ENCODE data around the gene SPARC.
A peak's percentile ranks its signal among the peaks of the same experiment; 100 is the strongest.

Gene SPARC, protein sequence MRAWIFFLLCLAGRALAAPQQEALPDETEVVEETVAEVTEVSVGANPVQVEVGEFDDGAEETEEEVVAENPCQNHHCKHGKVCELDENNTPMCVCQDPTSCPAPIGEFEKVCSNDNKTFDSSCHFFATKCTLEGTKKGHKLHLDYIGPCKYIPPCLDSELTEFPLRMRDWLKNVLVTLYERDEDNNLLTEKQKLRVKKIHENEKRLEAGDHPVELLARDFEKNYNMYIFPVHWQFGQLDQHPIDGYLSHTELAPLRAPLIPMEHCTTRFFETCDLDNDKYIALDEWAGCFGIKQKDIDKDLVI

DNA sequence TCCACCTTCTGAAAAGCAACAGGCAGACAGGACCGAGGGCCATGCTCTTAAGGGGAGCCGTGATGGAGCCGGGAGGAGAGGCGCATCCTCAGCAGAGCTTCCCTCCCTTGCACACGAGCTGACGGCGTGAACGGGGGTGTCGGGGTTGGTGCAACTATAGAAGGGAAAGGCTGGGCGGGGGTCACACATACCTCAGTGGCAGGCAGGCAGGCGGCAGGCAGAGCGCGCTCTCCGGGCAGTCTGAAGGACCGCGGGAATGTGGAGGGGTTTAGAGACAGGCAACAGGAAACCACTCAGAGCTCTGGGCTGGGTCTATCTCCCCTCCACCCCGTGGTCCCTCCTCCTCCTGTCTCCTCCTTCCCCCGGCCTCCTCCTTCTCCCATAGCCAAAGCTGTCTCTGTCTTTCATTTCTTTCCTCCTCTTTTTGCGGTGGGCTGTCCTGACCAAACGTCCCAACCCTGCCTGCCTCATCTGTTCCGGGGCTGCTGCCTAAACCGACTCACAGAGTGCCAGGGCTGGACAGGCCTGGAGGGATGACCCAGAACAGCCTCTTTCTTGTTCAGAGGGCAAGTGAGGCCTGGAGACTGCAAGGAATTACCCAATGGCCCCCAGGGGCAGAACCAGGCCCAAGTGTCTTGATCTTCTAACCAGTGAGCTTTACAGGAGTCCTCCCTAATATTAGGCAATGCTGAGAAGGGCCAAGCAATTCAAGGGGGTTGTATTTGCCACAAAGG is at the start of gene SPARC:
TSS of gene SPARC (minus strand) at position 242 of the 734 bp plus-strand sequence. CDS start 10,727 bp downstream, outside the sequence.
- DNase-seq = peak; percentile 7

DNA sequence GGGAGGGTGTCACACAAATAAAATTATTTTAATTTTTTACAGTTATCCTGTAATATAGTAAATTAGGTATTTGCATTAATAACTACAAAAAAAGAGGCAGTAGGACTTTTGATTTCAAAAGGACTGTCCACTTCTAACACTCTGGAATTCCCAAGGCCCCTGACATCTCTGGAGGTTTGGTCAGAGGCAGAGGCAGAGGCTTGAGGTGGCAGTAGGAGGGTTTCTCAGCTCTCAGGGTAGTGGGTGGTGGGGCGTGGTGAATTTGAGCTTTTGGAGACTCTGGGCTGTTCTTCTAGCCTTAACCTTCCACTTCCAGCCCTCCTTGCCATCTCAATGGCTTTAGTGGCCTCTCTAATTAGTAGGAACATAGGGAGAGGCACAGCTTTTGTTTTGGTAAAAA is 48.9 kb upstream of the SPARC start:
- no peak for DNase-seq

DNA sequence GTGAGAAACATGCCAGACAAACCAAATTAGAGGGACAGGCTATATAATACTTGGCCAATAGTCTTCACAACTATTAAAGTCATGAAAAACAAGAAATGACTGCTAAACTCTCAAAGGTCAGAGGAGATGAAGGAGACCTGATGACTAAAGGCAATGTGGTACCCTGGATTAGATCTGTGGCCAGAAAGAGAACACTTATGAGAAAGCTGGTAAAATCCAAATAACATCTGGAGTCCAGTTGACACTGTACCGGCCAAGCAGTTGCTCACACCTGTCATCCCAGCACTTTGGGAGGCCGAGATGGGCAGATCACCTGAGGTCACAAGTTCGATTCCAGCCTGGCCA is 47.3 kb upstream of the SPARC start:
- DNase-seq = no peak

DNA sequence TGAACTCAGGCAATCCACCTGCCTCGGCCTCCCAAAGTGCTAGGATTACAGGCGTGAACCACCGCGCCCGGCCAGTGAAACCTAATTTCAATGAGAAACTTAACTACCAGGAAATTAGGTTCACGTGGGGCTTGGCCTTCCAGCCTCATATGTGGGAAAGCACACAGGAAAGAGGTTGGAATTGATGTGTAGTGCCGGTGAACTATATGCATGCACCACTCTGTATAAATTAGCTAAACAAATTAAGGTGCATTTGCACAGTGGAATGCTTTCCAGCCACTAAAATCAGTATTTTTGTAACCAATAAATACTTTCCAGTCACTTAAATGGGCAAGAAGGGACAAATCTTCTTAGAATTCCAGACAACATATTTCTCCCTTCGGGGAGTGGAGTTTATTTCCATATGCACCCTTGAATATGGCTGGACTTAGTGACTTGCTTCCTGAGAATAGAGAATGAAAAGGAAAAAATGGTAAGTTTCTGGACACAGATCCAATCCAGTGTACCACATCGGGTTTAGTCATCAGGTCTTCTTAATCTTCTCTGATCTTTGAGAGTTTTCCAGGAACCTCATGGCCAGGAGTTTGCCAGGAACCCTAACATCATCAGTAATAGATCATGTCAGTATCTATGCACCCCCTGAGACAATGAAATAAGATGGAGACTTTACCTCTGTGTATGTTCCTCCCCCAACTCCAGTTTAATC is 46.8 kb upstream of the SPARC start:
- DNase-seq = no peak

DNA sequence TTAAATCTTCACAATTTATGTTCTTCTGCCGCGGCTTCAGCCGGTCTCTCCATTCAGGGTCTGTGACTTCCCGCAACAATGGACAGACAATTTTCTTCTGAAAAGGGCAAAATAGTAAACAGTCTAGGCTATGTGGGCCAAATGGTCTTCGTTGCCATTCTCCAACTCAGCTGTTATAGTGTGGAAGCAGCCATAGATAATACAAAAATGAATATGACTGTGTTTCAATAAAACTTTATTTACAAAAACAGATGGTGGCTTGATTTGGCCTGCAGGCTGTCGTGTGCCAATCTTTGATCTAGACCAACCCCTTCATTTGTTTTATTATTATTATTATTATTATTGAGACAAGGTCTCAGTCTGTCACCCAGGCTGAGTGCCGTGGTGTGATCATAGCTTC is 43.7 kb upstream of the SPARC start:
- DNase-seq = no peak

DNA sequence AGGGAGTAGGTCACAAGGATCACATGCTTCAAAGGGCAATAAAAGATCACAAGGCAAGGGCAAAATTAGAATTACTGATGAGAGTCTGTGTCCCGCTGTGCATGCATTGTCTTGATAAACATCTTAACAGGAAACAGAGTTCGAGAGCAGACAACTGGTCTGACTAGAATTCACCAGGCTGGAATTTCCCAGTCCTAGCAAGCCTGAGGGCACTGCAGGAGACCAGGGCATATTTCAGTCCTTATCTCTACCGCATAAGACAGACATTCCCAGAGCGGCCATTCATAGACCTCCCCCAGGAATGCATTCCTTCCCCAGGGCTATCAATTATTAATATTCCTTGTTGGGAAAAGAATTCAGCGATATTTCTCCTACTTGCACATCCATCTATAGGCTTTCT is 42.9 kb upstream of the SPARC start:
- DNase-seq = peak; percentile 45

DNA sequence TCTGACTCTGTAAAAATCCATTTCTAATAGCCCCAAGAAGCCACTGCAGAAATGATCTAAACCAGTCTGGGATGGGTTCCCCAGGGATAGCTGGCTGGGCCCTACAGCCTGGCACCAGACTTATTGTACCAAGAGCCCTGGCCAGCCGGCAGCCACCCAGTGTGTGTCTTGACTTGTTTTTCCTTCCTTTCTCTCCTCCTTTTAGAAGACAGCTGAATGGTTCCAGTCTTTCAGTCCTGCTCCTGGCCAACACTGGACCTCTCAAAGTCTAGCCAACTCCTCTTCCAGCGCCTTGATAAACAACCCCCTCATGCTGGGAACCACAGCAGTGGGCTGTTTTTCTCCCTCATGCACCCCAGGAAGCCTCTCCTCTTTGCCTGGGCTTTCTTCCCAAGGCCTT is 37.6 kb upstream of the SPARC start:
- no peak for DNase-seq

DNA sequence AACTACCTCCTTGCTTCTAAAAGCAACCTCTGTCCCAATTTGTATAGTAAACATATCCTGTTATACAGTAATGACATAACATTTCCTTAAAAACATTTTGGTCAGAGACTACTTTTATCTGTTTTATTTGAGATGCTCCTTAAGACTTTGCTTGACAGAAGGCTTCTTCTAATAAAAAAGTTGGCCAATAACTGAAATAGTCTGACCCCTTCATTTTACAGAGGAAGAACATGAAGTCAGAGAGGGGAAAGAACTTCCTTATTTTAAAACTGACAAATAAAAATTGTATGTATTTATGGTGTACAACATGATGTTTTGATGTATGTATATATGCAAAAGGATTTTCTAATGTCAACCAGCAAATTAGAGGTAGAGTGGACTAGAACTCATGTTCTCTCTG is 35.8 kb upstream of the SPARC start:
- no peak for DNase-seq

DNA sequence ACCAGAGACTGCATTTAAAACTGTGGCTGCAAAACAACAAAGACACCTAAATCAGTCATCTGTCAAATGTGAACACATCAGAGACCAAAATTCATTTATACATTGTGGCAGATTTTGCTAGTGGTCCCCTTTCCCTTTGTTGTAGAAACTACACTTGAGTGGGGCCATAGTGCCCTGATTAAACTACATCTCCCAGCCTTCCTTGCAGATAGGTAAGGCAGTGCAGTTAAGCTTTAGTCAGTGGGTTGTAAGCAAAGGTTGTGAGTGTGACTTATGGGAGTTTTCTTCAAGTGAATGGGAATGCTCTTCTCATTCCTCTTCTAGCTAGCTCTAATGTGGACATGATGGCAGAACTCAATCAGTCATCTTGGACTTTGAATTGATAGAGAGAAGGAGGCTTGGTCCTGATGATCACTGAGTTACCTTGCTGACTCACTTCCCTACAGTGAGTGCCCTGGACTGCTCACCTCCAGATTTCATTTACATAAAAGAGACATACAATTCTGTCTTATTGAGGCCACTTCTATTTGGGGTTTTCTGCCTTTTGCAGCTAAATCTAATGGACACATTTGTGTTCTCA is 35.2 kb upstream of the SPARC start:
- DNase-seq = no peak

DNA sequence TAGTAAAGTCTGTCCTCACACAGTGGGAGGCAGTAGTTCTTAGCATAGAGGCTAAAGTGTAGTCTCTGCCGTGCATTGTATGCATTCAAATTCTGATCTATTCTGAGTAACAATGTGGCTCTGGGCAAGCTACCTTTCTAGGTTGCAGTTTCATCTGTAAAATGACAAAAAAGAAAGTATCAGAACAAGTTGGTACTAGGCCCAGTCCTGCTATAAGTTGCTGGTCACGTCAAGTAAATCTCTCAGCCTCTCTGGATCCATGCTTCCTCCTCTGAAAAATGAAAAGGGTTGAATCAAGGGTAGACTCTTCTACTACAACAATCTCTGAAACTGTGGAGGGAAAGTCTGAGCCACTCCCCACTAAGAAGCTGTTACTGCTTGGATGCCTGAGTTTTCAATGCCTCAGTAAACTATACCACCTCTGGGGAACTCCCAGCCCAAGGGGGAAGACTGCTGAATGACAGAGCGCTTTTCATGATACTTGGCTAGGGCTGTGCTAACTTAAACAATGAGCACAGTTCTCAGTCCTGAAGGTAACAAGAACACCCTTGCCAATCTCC is 34.5 kb upstream of the SPARC start:
- DNase-seq = peak; percentile 50

DNA sequence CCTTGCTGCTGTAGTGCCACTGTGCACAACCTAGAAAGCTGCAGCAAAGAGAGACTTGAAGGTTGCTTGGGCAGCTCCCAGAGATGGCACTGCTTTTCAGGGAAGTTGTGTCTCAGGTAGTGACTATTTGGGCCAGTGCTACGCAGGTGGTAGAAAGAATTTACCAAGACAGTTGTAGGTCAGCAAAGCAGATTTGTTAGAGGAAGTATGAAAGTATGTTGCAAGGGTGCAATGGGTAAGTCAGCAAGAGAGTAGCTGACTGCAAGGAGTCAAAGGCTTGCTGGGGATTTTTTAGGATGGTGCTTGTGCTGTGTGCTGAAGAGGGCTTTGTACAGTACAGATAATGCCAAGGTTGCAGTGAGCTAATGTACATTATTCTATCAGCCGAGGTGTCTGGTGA is 33.5 kb upstream of the SPARC start:
- DNase-seq = no peak

DNA sequence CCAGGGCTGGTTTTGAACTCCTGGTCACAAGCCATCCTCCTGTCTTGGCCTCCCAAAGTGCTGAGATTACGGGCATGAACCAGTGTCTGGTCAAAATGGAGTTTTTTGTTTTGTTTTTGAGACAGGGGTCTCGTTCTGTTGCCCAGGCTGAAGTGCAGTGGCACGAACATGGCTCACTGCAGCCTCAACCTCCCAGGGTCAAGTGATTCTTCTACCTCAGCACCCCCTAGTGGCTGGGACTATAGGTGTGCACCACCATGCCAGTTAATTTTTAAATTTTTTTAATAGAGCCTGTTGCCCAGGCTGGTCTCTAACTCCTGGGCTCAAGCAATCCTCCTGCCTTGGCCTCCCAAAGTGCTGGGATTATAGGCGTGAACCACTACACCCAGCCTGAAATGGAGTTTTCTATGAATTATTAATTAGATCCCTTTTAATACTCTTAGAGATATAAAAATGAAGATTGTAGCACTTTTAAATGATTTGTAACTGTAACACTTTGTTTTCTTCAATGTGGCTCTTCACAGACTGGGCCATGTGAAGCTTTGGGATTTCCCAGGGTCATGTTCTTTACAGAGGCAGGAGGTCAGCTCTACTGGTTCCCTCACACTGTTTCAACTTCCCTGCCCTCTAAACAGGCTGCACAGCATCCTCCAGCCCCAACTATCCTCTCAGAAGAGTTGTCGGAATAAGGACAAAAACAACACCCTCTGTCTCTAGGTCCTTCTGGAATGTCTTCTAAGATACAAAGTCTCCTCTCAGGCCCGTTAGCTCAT is 32.7 kb upstream of the SPARC start:
- DNase-seq = peak; percentile 60

DNA sequence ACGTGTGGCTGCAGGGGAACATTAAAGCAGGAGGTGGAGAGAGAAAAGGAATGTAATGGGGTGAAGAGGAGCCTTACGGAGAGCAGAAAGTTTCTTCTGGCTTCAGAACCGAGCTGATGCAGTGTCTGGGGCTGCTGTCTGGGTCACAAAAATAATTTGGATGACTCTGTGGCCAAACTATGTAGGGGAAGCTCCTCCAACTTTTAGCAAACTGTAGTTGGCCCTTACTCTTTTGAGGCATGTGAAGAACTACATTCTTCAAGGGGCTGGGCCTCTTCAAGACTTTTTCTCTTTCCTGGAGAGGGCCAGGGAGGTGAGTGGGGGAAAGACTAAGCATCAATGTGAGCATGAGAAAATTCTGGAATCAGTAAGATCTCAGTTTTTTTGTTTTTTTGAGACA is 31.9 kb upstream of the SPARC start:
- DNase-seq = no peak

DNA sequence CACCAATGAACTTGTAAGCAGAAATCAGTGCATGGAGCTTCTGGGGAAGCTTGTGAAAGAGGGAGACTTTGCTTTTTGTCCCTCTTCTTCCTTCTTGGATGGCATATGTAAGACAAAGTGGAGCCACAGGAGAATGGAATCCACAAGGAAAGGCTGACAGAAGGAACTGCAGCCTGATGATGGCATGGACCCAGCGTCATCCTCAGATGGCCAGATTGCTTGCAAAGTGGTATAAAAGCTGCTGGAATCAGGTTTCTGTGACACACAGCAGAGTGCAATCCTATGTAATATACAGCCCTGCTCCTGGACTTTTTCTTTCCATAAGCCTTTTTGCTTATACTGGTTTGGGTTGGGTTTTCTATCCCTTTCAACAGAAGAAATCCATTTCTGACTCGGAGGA is 31.4 kb upstream of the SPARC start:
- DNase-seq = no peak

DNA sequence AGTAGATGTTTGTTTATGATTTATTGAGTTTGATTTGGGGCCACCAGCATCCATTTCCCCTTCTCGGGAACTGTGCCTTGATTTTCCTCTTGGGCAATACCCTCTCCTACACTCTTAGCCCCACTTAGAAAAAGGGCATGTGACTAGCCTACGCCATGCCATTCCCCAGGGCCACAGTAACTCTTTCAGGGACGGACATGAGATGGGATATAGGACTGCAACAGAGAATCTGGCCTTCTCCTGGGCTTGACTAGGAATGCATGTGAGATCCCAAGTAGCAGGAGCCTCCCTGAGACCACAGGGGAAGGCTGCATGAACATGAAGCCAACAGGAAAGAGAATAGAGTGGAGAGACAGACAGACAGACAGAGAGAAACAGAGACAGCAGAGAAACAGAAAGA is 30.7 kb upstream of the SPARC start:
- DNase-seq = no peak

DNA sequence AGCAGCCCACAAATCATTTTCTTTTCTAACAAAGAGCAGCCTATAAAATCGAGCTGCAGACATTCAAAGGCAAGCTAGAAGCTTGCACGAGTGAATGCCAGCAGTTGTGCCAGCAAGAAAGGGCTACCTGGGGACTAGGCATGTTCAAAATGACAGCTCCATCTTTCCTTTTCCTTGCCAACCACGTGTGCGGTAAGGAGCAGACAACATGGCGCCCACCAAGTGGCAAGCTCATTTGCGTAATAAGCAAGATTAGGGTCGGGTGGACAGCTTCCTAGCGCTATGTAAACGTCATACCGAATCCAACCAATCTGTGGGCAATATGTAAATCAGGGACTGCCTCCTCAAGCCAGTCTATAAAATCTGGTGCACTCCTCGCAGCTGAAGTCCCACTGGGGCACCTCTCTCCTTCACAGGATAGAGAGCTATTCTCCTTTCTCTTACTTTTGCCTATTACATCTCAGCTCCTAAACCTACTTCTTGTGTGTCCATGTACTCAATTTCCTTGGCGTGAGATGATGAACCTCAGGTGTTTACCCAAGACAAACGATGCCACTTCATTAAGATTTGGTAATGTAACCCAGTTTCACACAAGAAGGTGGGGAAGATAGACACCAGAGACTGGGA is 22.5 kb upstream of the SPARC start:
- no peak for DNase-seq

DNA sequence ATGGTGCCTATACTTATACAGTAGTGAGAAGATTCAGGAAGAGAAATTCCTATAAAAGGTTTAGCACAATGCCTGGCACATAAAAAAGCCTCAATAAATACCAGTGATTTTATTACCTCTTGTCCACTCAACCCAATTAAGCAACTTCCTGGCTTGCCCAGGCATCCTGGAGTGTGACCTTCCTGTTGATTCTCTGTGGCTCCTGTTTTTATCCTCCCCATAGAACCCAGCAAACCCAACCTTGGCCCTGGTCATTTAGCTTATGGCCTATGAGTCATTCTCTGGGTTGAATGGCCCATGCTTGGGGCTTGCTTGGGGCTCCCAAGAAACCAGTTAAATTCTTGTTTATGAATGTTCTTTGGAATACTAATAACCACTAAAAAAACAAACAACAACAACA is 21.4 kb upstream of the SPARC start:
- DNase-seq = no peak

DNA sequence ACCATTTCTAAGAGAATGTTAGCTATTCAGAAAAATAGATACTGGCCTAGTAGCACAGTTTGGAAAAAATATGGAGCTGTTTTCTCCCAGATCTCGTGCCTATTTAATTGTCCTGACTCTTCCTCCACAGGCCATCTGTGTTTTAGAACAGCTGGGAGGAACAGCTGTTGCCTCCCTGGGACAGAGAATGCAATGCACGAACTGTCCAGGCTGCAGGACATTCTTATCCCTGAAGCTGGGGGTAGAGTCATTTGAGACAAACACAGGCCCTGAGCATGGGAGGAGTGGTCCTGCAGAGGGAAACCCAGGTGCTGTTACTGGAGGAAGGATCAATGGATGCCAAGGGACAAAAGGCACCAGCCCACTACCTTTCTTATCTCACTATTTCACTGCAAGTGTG is 20.9 kb upstream of the SPARC start:
- no peak for DNase-seq

DNA sequence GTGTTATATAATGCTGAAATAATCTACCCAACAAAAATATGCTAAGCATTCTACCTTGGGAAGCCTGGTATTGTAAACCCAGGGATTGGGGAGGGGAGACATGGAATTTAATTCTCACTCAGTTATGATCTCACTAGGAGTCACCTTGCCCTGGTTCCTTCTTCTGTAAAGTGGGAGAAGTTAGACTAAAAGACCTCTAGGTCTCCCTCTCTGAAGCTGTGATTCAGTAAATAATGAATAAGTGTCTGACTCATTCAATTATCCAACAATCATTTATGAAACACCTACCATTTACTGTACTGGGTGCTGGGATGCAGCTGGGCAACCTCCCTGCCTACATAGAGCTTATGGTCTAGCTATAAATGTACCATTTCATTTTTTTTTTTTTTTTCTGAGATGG is 20.2 kb upstream of the SPARC start:
- DNase-seq = no peak

DNA sequence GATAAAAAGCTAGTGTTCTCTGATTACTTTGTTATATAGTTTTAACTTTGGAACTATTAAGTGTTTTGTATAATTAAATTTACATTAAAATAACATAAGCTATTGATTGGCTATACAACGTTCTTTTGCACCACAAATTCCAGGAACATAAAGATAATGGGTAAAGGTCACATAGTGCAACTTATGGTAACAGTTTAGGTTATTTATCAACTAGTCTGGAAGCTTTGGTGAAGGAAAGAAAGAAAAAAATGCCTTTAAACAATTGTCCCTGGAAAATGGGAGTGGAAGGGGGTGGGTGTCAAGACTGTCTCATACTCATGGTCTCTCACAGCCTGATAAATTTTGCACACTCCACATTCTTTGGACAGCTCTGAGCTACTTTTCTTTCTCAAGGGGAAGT is 17.1 kb upstream of the SPARC start:
- DNase-seq = no peak

DNA sequence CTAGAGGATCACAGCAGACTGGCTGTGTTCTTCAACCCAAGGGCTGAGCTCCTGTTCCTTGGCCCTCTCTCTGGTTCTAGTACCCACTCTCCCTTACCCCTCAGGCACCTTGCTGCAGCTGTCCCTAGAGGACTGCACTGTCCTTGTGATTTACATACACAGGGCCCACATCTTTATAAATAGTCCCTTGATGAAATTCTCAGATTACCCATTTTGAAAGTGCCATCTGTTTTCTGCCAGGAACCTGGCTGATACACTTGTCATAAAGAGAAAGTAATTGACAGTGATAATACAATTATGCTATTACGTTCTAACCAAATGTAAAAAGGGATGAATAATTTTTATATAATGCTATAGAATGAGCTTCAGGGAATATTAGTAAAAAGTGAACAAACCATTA is 16.5 kb upstream of the SPARC start:
- DNase-seq = peak; percentile 15

DNA sequence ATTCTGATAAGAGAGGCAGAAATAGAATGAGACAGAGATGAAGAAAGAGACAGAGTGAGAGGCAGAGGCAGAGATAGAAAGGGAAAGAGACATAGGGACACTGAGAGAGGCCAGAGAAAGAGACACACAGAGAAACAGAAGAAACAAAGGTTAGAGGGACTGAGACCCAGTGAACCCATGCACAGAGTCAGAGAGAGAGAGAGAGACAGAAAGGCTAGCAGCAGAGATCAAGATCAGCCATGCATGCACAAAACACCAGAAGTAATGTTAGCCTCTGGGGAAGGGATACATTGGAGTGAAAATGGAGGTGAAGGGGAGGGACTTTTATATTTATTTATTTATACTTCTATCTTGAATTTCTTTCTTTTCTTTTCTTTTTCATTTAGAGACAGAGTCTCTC is 14.1 kb upstream of the SPARC start:
- DNase-seq = no peak

Measured in activated CD4-positive, alpha-beta T cell treated with anti-CD3 and anti-CD28 coated beads, Interleukin-10, Interleukin-2, amounts not matched to agents 100 ng/mL and 50 ng/mL, durations not matched to agents 16 hours and 8 hours (primary cell).